ENCODE data around the gene HAUS7.

The HAUS7 gene

DNA sequence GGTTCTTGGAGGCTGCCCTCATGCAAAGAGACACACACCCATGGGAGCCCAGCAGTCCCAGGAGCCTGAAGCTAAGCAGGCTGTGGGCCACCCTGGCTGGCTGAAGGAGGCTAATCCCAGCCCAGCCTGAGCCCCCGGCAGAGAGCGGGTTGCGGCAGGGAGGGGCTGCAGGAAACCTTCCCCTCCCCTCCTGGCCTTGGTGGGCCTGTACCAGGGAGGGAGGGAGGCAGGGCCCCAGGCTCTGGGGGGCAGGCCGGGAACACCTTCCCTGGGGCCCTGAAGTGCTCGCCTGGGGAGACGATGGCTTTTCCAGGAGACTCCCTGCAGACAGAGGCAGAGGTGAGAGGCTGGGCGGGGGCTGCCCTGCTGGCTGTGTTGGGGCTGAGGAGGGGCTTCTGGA, 28.1 kb upstream of the HAUS7 start:
- DNase-seq = no peak

DNA sequence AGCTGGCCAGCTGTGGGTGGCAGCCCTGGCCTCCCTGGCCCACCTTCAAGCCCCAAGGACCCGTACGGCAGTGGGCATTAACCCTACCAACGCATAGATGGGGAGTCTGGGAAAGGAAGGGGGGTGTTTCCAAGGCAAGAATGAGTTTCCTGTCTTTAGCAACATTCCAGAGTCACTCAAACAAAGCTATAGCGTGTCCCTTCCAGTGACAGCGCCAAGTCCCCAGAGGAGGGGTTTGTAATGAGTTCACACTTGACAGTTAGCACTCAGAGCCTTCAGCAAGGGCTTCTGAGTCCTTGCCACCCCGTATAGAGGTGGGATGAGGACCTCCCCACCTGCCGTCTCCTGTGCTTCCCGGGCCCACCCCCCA, 26.2 kb upstream of the HAUS7 start:
- no peak for DNase-seq

DNA sequence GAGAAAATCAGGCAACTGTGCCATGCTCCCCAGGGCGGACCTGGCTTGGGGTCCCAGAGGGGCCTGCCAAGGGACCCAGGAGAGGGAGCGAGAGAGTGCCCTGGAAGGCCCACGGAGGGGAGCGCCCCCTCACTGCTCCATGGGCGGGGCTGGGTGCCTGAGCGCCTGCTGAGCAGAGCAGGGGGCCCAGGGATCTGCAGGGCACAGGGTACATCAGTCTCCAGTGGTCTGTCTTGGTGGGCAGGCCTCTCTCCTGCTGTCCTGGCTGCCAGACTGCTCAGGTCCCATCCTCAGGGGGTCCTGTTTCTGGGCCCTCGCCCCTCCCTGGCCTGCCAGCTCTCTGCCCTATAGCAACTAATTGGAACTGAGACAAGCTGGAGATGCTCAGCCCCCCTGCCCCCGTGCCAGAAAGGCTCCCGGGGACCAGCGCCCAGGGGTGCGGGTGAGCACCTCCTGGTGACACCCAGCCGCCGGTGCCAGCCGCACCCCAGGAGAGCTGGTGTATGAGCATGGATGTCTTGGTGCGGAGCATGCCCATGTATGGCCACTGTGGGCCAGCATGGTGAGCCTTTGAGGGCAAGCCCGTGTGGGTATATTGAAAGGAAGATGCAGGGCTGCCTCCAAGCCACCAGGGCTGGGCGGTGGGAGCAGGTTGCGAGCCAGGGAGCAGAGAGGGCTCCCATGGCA, 25.7 kb upstream of the HAUS7 start:
- DNase-seq = no peak

DNA sequence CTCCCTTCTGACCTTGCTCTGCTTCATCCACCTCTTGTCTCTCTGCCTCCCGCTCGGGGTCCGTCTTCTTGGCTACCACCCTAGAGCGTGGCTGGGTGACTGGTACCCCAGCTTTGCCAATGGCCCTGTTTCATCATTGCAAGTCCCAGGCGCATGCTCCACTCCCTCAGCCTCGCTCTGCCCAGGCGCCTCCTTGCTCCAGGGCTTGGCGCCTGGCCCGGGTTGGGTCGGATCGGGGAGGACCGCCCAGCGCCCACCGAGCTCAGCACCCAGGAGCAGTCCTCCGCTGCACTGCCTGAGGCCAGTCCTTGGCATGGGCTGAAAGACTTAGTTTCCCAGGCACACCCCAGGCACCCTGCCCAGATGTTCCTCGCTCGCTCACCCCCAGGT, 25.0 kb upstream of the HAUS7 start:
- no peak for DNase-seq

DNA sequence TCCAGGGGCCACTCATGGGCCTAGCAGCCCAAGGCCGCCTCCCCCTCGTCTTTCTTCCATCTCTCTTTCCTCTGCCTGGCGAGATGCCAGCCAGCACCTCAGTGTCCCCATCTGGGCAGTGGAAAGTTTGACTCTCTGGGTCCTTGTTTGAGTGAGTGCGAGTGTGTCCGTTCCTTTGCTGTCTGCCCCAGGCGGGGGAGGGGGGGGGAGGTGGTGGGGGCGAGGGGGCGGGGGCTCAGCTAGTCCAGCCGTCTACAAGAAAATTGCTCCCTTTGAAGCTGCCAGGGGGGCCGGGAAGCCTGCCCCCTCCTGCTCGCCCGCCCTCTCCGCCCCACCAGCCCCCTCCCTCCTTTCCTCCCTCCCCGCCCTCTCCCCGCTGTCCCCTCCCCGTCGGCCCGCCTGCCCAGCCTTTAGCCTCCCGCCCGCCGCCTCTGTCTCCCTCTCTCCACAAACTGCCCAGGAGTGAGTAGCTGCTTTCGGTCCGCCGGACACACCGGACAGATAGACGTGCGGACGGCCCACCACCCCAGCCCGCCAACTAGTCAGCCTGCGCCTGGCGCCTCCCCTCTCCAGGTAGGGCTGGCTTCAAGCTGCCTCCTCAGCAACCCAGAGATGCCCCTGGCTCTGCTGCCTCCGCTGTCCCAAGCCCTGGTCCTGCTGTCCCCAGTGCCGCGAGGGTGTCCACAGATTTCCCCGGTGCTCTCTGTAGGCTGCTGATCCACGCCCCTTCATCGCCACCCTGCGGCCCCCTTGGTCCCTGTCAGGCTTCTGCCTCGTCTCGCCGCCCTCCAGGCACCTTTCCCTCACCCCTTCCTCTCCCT, 24.4 kb upstream of the HAUS7 start, which contains the start of gene BGN:
Gene BGN (plus strand): TSS at position 440 of the 821 bp plus-strand sequence. CDS start 9,652 bp downstream, outside the sequence.
- DNase-seq = peak; percentile 13

DNA sequence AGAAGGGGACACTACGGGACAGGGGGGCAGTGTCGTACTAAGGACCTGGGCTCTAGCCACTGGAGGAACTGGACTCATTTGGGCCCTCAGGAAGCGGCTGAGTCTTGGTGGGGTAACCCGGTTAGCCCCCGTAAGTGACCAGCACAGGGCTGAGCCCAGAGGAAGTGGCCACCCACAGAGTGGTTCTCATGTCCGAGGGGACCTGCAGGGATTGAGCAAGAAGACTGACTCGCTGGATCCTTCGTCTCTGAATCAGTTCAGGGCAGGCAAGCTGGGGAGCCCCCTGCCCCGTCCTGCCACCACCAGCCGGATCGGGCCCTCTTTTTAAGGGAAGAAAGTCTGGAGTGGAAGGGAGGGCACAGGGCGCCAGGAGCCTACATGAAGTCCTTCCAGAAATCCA, 23.7 kb upstream of the HAUS7 start:
- DNase-seq = no peak

DNA sequence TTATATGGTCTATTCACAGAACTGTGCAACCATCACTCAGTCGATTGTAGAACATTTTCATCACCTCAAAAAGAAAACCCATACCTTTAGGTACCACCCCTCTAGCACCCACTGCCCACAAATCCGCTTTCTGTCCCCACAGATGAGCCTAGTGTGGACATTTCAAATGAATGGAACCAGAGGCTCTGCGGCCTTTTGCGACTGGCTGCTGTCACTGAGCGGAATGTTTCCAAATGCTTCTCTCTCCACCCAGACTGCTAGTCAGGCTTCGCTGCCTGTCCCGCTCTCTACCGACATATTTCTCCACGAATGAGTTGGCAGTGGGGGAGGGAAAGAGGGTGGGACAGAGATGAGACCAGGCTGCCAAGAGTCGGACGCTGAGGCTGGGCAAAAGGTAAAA, 22.7 kb upstream of the HAUS7 start:
- DNase-seq = no peak

DNA sequence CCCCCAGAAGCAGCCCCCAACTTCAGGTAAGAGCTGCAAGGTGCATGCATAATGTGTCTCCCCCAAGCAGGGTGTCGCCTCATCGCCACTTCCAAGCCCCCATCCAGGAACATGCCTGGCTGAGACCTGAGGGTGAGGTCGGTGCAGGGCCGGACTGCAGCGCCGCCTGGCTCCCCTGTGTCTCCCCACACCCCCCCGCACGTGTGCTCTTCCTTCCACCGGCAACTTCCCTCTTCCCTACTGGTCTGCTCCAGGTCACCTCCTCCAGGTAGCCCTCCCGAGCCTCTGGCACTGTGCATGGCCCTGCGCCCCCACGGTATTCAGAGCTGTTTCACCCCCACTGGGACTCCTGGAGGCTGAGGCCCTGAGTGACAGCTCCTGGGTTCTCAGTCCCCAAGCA, 22.2 kb upstream of the HAUS7 start:
- DNase-seq = no peak

DNA sequence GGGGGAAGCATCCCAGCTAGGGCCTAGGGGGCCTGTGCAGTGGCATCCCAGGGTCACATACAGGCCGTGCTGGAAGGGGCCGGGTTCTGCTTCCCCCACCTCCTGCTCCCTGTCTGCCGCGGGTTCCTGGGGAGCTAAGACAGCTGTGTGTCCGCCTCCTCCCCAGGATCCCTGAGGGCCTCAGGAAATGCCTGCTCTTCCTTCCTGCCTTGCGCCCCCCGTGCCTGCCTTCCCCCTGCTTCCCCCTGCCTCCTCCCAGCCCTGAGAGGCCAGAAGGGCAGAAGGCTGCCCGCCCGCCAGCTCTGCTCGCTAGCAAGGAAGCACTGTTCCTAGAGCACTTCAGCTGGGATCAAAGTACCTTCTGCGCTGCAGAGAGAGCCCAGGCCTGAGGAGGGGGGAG, 21.5 kb upstream of the HAUS7 start:
- DNase-seq = no peak

DNA sequence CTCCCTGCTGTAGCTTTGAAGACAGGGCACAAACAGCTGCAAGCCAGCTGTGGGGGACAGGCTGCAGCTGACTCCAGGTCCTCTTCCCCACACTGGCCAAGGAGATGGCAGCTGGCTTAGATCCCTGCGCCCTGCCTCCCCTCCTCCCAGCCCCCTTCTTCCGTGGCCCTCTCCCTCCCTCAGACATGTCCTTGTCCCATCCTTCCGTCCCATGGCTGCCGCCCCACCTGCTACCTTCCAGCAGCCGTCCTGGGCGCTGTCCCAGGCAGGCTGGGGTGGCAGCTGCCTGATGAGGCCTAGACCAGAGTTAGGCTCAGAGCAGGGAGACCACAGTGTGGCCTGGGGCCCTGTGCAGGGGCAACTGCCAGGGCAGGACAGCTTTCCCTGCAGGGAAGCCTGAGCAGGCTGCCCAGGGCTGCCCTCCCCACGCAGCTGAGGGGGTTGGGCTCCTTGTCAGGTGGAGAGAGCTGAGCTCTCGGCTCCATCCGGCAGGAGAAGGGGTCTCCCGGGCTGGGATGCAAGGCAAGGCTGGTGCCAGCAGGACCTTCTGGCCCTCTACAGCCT, 21.1 kb upstream of the HAUS7 start:
- no peak for DNase-seq

DNA sequence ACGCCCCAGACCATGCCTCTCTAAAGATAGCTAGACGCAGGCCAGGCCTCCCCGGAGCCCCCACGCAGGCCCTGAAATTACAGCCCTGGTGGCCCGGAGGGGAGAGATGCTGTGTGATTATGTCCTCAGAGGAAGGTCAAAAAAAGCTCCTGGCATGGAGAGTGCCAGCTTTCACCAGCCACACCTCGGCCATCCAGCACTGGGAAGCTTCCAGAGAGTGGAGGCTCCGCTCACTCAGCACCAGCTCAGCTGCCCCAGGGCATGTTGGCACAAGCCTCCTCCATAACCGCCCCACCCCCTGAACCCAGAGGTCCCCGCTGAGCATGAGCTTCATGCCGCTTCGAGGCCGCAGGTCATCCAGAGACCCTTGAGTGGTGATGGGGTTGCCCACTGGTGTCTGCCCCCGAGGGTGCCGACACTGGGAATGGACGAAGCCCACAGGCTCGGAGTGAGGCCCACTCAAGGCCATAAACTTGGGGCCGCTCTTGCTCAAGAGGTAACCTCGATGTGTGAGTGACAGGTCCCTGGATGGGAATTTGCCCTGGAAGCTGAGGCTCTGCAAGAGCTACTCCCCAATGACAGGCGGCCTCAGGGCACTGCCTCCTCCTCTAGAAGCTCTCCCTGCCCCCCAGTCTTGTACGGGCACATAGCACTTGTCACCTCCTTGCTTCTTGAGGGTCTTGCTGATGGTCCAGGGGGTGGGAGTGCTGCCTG, 20.0 kb upstream of the HAUS7 start:
- DNase-seq = no peak

DNA sequence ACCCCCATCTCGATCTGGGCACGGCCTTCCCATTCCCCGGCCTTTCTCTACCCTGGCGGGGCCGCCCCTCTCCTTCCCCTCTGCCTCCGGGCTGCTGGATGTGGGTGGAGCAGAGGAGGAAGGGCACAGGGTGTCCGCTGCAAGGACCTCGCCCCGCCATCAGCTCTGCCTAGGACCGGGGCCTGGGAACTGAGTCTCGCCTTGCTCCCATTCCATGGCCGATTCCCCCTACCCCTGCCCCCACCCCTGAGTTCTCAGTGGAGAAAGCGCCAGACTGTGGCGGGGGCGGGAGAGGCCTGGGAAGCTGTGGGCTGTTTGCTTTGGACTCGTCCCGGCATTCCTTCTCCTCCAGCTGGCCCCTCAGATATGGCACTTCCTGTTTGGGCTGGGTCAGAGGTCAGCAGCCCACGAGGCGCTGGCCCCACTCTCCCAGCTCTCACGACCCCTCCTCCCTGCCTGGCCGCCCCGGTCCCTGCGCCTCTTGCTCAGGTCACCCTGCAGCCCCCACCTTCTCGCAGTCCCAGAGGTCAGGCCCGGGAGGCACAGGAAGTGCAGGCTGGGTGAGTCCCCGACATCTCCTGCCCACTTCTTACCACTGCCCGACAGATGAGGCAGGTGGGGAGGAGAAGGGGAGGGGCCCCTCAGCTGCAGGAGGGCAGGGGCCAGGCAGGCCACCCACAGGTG, 18.0 kb upstream of the HAUS7 start:
- DNase-seq = no peak

DNA sequence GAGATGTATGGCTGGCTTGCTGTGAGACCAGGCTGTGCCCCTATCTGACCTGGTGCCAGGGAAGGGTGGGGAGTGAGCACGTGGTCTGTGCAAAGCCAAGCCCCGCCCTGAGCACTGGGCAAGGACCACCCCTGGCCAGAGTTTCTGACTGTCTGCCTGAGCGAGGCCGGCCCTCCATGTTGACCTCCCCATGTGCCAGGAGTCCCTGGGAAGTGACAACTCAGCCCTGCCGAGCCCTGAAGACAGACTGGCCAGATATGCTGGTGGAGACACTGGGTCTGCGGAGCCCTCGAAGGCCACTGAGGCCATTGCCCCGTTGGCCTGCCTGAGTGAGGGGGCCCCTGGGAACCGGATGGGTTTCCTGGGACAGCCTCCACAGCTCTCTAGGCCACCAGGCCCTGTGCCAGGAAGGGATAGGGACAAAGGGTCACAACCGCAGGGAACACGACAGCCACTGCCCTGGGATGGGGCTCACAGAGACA, 17.3 kb upstream of the HAUS7 start:
- no peak for DNase-seq

DNA sequence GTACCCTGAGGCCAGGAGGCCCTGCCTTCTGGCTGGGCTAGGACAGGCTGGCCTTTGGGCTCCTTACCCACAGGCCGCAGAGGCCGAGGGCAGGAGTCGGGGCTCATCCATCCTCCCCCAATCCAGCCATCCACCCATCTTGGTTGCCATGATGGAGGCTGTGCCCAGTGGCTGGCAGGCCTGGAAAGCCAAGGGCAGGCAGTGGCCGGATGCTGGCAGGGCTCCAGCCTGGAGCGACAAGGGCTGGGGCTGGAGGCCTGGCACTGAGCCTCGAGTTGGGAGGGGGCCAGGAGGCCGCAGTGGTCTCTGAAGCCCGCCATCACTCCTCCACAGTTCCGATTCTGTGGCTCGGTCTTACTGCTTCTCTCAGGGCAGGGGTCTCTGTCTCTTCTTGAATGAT, 15.8 kb upstream of the HAUS7 start:
- DNase-seq = no peak

DNA sequence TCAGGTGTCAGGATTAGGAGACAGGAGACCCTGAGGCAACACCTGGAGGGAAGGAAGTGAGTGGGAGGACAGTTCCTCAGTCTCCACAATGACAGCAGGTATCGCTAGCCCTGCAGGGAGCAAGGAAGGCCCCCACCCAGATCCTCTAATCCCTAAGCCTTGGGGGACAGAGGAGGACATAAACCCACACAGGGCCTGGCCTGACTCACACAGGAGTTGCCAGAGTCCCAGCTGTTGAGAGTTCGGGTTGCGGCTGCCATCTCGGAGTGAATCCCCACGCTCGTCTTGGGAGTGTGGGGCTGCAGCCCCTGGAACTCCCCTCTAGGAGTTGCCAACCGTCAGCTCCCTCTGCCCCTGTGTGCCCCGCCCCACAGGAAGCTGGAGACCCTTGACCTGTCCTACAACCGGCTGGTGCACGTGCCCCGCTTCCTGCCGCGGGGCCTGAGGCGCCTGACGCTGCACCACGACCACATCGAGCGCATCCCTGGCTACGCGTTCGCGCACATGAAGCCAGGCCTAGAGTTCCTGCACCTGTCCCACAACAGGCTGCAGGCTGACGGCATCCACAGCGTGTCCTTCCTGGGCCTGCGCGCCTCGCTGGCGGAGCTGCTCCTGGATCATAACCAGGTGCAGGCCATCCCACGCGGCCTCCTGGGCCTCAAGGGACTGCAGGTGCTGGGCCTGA, 15.2 kb upstream of the HAUS7 start:
- no peak for DNase-seq

DNA sequence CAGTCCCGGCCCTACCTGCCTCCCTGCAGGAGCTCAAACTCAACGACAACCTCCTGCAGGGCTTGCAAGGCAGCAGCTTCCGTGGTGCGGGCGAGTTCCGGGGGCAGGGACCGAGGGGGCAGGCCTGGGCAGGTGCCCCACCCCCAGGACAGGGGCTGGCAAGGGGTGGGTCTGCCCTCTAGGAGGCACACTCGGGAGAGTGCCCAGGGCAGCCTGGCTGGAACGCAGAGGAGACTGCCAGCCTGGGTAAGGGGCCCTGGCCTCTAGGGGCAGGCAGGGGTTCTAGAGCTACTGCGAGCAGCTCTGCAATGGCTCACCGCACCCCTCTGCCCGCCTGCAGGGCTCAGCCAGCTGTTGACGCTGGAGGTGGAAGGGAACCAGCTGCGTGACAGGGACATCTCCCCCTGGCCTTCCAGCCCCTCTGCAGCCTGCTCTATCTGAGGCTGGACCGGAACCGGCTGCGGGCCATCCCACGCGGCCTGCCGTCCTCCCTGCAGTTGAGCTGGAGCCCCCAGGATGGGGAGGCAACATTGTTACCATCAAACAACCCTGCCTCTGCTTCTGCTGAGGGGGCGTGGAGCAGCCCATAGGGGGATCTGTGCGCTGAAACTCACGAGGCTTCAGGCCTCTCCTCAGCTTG, 12.1 kb upstream of the HAUS7 start:
- DNase-seq = no peak

DNA sequence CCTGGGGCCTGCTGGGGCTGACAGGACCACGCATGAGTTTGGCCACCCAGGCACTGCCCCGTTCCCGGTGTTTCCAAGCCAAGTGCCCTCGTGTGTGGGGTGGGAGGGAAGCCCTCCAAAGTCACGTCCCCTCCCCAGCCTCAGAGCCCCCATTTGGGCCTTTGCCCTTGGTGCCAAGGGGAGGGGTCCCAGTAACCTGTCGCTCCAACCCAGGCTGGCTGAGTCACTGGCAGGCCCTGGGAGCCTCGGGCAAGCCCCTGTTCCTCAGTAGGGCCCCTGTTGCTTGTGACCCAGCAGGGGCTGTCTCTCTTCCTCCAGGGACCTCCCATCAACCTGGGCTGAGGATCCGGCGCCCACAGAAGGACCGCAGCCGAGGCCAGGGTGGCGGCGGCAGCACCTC, 10.7 kb upstream of the HAUS7 start:
- no peak for DNase-seq

DNA sequence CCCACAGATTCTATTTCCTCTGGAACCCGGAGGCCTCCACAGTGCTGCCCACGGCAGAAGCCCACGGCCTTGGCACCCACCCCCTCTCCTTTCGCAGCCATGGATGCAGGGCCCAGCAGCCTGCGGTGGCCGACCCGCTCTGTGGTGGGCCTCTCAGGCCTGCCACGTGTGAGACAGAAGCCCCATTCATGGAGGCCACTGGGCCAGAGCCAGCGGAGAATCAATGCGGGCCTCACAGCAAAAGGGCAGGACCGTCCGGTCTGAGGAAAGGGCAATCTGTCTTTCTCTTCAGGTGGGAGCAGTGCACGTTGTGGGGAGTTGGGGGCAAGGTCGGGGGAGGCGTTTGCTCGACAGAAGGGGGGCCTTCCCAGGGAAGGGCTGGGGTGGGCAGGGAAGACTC, 8.4 kb upstream of the HAUS7 start:
- DNase-seq = no peak

DNA sequence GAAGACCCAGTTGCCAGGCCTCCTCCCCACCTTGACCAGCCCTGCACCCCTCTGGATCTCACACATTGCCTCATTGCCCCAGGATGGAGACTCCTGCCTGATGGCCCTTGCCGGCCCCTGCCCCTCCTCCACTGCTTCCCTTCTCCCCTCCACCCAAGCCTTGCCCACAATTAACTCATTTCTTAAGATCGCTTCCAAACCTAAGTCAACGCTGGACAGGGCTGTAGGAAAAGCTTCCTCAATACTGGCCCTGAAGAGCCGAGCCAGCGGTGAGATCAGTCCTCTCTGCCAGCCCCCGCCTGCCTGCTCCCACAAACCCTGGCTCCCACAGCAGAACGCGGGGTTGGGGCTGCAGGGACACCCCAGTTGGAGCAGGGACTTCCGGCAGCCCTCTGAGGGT, 7.5 kb upstream of the HAUS7 start:
- no peak for DNase-seq

DNA sequence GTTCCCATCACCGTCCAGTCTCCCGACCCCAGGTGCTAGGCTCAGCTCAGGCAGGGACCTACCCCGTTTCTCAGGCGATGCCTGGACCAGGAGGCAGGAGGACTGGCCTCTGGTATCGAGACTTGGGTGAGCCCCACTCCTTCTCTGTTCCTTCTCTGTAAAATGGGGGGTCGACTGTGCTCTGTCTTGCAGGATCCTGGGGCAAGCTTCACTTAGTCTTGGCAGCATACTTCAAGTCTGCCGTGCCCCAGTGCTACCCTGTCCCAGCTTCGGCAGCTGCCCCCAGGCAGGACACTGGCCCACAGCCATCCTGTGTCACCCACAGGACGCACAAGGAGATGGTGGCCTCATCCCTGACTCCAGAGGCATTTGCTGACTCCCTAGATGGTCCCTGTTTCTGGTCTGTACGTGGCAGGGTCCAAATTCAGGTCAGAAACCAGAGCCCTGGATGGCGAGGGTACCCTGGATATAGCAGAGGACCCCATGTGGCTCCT, 7.0 kb upstream of the HAUS7 start:
- no peak for DNase-seq

DNA sequence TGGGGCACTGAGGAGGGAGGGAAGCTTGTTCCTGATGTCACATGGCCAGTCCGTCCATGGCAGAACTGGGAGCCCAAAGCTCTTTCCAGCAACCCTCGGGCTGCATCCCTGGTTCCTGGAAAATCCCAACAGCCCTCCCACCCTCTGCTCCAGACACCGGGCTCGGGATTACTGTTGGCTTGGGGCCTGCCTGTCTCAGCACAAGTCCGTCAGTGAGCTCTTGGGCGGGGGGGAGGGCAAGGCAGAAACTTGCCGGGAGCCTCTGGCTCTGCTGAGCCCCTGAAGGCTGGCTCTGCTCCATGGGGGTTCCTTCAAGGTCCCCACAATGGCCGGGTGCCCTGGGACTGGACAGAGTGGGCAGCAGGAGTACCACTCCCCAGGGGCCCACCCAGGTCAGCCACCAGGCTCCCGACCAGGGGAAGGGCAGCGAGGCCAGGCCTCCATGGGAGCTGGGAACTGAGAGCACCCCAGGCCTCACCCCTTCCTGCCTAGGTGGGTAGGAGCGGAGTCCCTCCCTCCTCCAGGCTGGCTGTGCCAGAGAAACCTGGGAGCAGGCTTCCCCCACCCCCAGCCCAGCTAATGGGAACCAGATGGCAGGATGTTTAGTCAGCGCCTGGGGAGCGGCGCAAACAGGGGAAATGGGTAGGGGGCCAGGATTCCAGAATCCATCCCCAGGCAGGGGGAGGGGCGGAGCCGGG, 6.4 kb upstream of the HAUS7 start:
- DNase-seq = no peak
